GM19468 (cell line): ENCODE results near the gene TEX22.

Source experiments
- ATAC-seq: cut with Tn5 transposase; IDR thresholded peaks from one replicate; pipeline ENCODE4 v1.9.1; 2021; ENCODE audit warnings: mild to moderate bottlenecking, moderate library complexity, moderate number of reproducible peaks; ENCODE audit not compliant: unreplicated experiment; ENCODE audit errors: extremely low read depth

TEX22 gene

DNA sequence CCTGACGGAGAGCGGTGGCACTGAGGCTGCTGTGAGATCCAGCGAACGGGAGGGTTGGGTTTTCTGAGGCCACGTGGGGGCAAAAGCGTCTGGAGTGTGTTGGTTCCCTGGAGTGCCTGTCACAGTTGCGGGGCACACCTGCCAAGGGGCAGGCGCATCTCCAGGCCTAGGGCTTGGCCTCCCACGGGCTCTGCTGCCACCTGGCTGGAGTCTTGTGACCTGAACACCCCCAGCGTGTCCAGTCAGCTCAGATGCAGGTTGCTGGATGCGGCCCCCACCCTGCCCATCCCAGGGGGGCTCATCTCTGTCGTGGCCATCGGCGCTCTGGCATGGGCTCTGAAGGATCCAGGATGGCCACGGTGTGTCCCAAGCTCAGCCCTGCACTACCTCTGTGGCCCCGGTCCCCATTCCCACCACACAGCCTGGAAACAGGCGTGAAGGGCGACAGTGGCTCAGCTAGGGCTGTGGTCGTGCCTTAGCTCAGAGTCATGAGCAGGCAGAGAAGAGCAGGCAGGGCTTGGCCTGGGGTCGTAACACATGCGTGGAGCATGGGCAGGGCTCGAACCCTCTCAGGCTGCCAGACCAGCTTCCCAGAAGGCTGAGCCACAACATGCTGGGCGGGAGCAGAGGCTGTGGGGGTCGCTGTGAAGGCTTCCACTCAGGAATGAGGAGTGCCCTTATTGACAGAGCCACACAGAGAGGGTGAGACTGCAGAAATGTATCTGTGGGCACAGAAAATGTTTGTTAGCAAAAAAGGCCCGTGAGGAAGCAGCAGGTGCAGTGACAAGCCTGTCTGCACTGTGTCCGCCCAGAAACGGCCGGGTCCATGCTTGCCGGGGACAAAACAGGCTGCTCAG is 52.8 kb downstream of the TEX22 start:
- ATAC-seq: no peak

DNA sequence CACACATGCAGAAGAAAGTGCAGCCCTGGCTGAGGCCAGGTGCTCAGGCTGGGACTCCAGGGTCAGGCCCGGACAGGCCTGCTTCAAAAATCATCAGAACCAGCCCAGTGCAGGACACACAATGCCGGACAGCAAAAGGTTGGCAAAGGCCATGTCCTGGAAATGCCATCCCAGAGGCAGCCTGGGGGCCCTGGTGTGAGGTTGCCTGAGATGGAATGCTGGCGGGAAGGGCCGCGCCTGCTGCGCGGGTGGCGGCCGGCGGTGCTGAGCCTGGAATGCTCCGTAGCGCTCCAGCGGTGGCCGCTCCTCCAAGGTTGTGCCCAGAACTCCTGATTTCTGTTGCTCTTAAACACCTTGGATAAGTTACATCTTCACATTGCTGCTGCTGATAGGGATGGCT is 54.6 kb downstream of the TEX22 start:
- no peak for ATAC-seq

DNA sequence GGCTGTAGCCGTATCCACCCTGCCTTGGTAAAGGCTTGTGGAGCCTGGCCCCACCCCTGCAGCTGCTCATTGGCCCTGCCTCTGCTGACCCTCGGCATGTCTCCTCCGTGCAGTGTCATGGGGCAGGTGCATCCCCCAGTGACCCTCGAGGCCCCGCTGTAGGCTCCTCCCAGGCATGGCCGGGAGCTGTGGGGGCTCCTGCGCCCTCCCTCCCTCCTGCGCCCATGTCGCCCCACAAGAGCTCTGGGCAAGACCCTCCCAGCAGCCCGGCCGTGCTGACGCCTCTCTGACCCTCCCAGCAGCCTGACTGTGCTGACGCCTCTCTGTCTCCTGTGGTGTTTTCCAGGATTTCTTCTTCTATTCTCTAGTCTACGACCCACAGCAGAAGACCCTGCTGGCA is 55.5 kb downstream of the TEX22 start:
- no peak for ATAC-seq

DNA sequence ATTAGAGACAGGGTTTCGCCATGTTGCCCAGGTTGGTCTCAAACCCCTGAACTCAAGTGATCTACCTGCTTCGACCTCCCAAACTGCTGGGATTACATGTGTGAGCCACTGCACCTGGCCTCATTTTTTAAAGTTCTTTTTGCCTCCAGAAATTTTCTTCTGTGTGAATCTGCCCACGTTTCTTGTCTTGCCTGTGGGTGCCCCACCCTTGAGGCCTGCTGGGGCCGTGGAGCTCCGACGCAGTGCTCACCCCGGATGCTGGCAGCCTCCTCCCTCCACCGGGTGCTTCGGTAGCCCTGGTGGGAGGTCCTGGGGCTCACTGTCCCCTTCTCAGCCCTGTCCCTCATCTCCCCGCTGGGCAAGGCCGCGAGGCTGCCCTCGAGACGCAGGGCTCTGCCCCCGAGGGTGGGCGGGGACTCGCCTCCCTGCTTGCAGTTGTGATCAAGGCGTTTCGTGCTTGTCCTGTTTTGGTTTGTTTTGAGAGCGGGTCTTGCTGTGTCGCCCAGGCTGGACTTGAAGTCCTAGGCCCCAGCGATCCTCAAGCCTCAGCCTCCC is 56.8 kb downstream of the TEX22 start:
- no peak for ATAC-seq

DNA sequence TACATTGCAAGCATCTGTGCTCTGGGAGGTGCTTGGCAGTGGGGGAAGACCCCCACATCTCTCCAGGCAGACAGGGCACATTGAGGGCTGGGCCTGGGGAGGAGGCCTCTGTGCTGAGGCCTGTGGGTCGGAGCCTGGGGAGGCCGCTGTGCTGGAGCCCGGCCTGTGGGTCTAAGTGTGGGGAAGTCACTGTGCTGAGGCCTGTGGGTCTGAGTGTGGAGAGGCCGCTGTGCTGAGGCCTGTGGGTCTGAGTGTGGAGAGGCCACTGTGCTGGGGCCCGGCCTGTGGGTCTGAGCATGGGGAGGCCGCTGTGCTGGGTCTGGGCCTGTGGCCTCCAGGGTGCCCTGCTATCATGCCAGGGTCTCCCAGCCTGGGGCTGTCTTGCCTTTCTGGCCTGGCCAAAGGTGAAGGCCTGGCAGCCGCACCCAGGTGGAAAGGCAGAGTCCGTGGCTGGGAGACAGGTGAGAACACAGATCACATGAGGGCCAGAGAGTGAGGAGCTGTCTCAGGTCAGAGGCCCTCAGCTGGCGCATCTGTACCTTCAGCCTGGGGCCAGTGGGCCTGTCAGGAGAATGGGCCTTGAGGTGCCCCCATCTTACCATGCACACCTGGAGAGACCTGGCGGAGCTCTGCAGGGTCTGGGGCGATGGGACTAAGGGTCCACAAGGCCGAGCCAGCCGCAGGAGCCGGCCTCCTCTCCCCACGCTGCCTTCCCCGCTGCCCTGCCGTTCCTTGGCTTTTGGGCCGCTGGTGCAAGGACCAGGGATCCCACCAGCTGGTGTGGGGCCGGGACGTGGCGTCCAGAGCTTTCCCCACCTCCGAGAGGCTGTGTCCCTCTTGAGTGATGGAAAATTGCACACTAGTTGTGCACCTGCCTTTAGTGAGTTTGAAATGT is 57.7 kb downstream of the TEX22 start:
- no peak for ATAC-seq

DNA sequence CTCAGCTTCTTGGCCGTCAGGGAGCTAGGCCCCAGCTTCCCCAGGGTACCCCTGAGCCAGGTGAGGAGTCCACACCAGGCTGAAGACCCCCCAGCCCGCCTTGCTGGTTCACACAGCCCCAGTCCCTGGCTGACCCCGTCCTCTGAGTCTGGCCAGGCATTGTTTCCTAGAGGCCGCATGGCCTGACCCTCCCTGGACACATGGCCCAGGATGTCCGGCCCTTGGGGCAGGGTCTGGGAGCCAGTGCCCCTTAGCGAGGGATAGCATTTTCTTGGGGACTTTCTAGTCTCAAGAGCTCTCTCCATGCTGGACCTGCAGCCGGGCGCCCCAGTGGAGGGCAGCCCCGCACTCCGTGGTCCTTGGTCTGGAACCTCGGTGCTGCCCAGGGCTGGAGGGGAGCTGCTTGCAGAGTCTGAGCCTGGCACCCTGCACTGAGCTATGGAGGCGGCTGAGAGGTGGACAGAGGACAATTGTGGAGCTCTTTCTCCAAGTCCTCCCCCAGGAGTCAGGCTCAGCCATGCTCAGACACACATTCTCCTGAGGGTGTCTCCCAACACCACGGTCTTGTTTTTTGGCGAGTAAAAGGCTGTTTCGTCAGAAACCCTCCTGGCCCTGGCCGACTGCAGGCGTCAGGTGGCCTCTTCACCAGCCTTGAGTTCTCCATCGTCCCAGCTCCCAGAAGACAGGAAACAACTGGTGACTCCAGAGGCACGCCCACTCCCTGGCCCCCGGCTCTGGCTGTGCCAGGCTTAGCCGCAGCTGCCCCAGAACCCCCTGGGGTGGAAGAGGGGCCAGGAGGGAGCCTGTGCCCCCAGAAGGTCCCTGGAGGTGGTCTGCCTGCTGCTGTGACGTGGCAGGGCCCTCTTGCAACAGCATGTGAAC is 58.6 kb downstream of the TEX22 start:
- no peak for ATAC-seq

DNA sequence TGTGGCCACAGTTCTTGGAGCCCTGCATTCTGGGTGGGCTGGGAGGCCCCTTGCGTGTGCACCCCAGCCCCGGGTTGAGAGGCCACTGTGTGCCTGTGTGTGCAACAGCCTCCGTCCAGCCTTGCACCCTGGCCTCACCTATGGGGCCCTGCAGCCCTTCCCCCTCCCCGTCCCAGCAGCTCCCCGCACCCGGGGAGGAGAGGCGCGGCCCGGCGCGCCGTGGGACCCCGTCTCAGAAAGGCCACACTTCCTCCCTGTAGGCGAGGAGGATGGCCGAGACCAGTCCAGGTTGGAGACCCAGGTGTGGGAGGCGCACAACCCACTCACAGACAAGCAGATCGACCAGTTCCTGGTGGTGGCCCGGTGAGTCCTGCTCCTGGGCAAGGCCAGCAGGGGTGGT is 59.7 kb downstream of the TEX22 start:
- no peak for ATAC-seq

DNA sequence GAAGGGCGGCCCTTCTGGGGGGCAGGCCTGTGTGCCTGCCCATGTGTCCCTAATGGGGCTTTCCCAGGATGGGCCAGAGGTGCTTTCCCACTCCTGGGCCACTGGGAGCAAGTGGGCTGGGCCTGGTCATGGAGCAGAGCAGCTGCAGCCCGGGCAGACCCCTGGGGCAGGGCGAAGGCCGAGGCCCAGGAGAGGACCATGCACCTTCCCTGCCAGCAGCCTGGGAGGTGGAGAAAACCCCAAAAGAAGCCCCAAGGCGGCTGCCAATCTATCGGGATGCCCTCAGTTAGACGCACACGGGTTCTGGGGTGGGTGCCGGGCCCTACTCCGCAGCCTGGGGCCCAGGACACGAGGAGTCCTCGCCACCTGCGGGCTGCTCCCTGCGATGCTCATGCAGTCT is 60.2 kb downstream of the TEX22 start:
- ATAC-seq: no peak

DNA sequence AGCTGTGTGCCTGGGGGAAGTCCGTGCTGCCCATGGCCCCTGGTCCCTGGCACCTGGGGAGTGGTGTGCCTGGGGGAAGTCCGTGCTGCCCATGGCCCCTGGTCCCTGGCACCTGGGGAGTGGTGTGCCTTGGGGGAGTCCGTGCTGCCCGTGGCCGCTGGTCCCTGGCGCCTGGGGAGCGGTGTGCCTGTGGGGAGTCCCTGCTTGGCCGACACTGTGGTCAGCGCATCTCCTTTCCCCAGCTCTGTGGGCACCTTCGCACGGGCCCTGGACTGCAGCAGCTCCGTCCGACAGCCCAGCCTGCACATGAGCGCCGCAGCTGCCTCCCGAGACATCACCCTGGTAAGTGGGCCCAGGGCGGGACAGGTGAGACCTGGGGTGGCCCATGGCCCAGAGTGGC is 61.8 kb downstream of the TEX22 start:
- no peak for ATAC-seq

DNA sequence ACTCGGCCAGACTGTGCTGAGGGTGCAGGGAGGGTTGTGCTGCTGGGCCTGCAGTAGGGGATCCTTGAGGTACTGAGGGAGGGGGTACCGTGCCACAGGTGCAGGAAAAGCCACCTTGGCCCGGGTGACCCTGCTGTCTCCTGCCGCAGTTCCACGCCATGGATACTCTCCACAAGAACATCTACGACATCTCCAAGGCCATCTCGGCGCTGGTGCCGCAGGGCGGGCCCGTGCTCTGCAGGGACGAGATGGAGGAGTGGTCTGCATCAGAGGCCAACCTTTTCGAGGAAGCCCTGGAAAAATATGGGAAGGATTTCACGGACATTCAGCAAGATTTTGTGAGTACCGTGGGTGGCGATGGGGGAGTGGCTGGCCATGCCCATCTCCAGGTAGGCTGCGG is 62.3 kb downstream of the TEX22 start:
- ATAC-seq: no peak

DNA sequence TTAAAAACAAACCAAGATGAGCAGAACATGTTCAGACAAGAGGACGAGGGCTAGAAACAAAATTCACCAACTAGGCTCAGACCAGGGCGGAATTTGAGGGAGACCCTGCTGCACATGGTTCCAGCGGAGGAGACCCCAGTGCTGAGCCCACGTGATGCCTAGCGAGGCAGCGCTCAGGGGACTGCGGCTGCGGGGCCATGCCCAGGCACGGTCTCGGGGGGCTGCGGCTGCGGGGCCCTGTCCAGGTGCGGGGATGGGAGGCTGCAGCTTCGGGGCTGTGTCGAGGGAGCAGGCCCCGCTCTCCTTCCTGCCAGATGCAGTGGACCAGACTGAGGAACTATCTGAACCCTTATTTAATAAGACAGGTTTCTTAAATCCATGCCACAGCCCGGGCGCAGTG is 63.6 kb downstream of the TEX22 start:
- no peak for ATAC-seq
